ENCODE data around the gene EEA1.

Gene EEA1

GRCh38 chr12:92950011-92950410, 20.9 kb upstream of the EEA1 start:
- no peak overlapping the region for H3K4me3 ChIP-seq
- DNase-seq (ENCODE audit: low spot score): no peak
- TF ChIP-seq CTCF (IDR thresholded peaks at IDR 0.05): no peak
- H3K27ac ChIP-seq: no peak overlapping the region

GRCh38 chr12:92949466-92949865, 20.4 kb upstream of the EEA1 start:
- Histone ChIP-seq H3K4me3 (no peak overlapping the region), H3K27ac (no peak overlapping the region)
- TF ChIP-seq CTCF (IDR thresholded peaks at IDR 0.05): no peak
- DNase-seq (ENCODE audit: low spot score): no peak

GRCh38 chr12:92947589-92948215, 18.6 kb upstream of the EEA1 start:
- no peak overlapping the region for H3K4me3 ChIP-seq
- DNase-seq (ENCODE audit: low spot score): no peak
- no peak for TF ChIP-seq CTCF (IDR thresholded peaks at IDR 0.05)
- no peak overlapping the region for H3K27ac ChIP-seq

GRCh38 chr12:92945659-92946220, 16.6 kb upstream of the EEA1 start:
- H3K27ac ChIP-seq: no peak overlapping the region
- no peak overlapping the region for H3K4me3 ChIP-seq
- no peak for DNase-seq (ENCODE audit: low spot score)
- TF ChIP-seq CTCF (IDR thresholded peaks at IDR 0.05): no peak

GRCh38 chr12:92943482-92944250, 14.6 kb upstream of the EEA1 start:
- DNase-seq (ENCODE audit: low spot score): no peak
- Histone ChIP-seq H3K27ac (no peak overlapping the region), H3K4me3 (no peak overlapping the region)
- TF ChIP-seq CTCF (IDR thresholded peaks at IDR 0.05): no peak

- no peak for DNase-seq (ENCODE audit: low spot score)
- no peak for TF ChIP-seq CTCF (IDR thresholded peaks at IDR 0.05)
- no peak overlapping the region for H3K27ac ChIP-seq
- H3K4me3 ChIP-seq: no peak overlapping the region
These were observed 13.8 kb upstream of the EEA1 start for GRCh38 chr12:92942905-92943304.

- no peak for DNase-seq (ENCODE audit: low spot score)
- TF ChIP-seq CTCF (IDR thresholded peaks at IDR 0.05): no peak
- Histone ChIP-seq H3K4me3 (no peak overlapping the region), H3K27ac (no peak overlapping the region)
These were observed 10.0 kb upstream of the EEA1 start for GRCh38 chr12:92939116-92939515.

Measured in coronary artery (tissue), 2 donors.